Pulmonary artery endothelial cell (primary cell): ENCODE data around the gene CAMTA2. TPM values are rescaled to one million over a fixed set of nuclear protein-coding genes. Genes with fewer than 3 reads are reported as not detected.
A peak's percentile ranks its signal among the peaks of the same experiment; 100 is the strongest.
"Not testable (repeated sequence)": the region's sequence is repeated elsewhere in the genome, so short reads cannot be mapped to it uniquely, and the experiment has no call there.

Source experiments
- DNase-seq: peaks from one replicate; pipeline ENCODE4 v3.0.0-alpha.2; 2011; ENCODE audit warnings: low read depth, low spot score
- total RNA-seq: library from RNA; depleted of rRNA; stranded (reverse); fragments of >200 nt; gene quantifications from 2 replicates; pipeline ENCODE4 v1.2.3, GENCODE V29; 2014

The CAMTA2 gene, protein sequence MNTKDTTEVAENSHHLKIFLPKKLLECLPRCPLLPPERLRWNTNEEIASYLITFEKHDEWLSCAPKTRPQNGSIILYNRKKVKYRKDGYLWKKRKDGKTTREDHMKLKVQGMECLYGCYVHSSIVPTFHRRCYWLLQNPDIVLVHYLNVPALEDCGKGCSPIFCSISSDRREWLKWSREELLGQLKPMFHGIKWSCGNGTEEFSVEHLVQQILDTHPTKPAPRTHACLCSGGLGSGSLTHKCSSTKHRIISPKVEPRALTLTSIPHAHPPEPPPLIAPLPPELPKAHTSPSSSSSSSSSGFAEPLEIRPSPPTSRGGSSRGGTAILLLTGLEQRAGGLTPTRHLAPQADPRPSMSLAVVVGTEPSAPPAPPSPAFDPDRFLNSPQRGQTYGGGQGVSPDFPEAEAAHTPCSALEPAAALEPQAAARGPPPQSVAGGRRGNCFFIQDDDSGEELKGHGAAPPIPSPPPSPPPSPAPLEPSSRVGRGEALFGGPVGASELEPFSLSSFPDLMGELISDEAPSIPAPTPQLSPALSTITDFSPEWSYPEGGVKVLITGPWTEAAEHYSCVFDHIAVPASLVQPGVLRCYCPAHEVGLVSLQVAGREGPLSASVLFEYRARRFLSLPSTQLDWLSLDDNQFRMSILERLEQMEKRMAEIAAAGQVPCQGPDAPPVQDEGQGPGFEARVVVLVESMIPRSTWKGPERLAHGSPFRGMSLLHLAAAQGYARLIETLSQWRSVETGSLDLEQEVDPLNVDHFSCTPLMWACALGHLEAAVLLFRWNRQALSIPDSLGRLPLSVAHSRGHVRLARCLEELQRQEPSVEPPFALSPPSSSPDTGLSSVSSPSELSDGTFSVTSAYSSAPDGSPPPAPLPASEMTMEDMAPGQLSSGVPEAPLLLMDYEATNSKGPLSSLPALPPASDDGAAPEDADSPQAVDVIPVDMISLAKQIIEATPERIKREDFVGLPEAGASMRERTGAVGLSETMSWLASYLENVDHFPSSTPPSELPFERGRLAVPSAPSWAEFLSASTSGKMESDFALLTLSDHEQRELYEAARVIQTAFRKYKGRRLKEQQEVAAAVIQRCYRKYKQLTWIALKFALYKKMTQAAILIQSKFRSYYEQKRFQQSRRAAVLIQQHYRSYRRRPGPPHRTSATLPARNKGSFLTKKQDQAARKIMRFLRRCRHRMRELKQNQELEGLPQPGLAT
- 4.3 and 4.5 TPM in 2 replicates for total RNA-seq

DNA sequence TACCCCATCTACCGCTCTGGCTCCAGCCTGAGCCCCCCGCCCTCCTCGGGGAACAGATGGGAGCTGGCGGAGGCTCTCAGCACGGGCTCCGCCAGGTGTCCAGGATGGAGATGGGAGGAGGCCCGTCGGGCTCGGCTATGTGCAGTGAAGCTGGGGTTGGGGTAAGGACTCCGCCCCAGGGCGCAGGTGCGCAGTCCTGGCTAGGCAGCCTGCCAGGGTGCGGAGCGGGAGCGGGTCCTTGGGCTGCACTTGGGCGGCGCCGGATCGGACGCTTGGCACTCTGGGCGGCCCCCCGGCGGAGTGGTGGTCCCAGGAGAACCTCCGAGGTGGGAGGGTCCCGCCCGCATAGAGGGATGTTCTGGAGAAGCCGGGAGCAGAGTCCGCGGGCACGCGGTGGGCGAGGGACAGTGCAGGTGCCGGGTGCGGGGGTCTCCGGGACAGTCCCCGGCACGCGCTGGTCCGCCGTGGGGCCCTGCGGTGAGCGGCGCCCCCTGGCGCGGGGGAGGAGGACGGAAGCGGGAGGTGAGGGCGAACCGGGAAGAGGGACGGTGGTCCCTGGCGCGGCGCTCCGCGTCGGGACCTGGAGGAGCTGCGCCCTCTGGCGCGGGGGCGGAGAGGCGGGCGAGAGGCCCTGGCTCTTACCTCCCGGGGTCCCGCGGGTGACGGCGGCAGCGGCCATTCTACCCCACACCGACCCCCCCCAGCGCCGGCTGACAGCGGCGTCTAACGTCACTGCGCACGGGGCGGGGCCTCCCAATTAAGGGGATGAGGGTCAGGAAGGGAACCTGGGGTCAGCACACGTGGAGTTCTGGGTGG, at the start of gene CAMTA2:
TSS of gene CAMTA2 (minus strand) at position 725 of the 816 bp plus-strand sequence. CDS start 1,453 bp downstream, outside the sequence.
- no peak for DNase-seq

DNA sequence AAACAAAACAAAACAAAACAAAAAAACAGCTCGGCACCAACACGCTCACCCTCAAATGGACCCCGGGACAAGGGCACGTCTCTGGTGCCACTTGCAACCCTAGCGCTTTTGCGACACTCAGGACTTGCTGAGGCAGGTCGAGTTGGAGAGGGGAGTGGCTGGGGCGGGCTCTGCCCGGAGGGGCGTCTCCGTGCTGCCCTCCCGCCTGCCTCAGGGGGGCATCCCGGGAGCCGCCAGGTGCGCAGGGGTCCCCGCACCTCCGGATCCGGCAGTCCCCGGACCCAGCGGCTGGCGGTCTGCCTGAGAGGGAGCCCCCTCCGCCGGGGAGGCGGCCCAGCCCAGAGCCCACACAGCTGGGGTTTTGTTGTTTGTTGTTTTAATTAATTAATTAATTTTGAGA, 47.8 kb upstream of the CAMTA2 start, which contains the start of gene SLC52A1:
TSS of gene SLC52A1 (minus strand) at position 112 of the 400 bp plus-strand sequence. CDS start 820 bp downstream, outside the sequence.
- DNase-seq, result no peak

DNA sequence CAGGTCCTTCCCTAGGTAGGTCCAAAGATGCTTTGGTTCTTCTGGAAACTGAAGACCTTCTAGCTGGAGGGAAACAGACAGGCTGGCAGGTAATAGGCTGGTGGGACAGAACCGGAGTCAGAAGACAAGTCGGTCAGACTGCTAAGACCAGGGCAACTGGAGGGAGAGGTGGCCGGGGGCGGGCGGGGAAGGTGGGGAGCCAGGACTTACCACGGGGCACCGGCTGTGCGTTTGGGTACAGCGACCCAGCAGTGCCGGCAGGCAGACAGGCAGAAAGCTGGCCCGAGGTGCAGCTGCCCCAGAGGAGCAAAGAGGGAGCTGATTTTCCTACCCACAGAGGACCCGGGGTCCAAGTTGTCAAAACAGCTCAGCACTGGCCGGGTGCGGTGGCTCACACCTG, 47.2 kb upstream of the CAMTA2 start:
- DNase-seq, result no peak

DNA sequence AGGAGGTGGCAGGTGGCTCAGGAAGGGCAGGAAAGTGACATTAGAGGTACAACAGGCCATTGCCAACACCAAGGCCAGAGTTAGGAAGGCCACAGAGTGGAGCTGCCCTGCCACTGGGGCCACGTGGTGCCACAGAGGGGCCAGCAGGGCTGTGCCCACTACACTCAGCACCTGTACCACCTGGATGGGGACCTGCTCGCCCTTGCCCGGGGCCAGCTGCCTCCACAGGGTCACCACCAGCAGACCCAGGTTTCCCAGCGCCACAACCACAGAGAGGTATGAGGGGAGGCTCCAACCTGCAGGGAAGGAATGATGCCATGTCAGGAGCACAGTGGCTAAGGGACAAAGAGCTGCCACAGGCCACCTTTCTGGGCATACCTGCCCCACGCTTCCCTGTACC, 46.6 kb upstream of the CAMTA2 start:
- no peak for DNase-seq

DNA sequence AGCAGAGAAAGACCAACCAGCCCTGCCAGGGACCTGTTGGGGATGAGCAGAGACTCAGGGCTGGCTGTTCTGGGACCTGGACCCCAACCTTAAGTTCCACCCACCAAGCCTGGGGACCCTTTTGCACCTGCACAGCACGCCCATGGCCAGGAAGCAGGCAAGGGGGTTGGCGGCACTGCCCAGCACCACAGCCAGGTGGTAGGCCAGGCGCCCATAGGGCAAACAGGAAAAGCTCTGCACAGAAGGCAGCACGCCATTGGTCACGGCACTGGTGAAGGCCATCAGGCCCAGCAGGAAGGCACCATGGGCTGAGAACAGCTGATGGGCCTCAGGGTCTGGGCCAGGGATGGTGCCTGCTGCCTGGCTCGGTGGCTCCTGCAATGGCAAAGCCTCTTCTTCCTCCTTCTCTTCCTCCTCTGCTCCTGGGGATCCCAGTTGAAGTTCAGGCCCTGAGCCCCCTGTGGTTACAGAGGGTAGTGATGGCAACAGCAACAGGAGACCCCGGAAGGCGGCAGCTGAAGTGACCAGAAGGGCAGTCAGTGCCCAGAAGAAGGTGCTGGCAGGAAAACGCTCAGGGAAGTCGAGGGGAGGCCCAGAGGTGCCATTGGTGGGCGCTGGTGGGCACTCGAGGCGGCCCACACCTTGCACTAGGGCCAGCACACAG, 46.0 kb upstream of the CAMTA2 start:
- no peak for DNase-seq

DNA sequence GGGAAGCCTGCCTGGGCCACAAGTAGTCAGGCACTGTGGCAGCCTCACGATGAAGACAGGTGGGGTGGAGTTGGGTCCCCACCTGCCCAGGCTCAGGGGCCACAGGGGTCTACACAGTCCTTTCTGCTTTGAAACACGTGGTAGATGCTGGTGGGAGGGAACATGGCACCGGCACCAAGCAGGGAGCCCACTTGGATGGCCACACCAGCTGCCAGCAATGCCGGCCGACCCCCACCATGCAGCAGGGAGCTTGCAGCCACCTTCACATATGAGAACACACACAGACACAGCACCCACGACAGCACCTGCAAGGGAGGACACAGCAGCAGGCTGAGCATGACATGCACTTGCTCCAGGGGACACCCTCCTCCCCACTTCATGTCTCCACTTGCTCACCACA, 45.4 kb upstream of the CAMTA2 start:
- no peak for DNase-seq

DNA sequence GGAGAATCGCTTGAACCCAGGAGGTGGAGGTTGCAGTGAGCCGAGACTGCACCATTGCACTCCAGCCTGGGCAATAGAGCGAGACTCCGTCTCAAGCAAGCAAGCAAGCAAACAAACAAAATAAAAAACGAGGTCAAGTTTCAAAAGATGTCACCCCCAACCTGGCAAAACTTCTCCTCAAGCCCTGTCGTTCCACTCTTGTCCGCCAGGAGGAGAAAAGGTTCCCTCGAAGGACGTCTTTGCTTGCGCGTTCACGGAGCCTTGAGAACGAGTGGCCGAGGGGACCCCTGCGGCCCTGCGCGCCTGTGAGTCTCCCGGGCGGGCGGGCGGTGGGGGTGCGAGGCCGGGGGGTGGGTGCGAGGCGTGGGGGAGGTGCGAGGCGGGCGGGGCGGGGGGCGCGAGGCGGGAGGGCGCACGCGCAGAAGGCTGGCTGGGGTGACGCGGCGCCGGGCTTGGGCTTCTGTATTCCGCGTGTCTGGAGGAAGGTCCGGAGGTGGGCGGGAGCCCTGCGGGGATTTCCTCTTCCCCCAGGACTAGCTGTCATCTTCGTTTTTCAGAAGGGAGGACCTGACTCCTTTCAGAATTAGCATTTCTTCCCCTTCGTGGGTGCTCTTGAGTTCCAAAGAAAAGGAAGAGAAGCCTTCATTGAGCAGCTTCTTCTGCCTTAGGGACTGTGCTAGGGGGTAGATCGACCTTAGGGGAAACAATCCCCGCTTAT, 44.0 kb upstream of the CAMTA2 start:
- peak; percentile 17 for DNase-seq

DNA sequence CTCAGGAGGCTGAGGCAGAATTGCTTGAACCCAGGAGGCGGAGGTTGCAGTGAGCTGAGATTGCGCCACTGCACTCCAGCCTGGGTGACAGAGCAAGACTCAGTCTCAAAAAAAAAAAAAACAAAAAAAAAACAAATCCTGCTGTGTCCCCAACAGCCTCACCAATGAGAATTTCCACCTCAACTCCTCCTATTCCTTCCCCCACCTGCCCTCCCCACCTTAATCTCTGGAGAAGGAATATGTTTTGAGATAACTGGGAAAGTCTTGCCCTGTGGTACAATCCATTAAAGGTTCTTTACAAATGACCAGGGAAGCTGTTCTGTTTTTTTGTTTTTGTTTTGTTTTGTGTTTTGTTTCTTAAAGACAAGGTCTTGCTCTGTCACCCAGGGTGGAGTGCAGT, 42.7 kb upstream of the CAMTA2 start:
- DNase-seq, result not testable (repeated sequence)

DNA sequence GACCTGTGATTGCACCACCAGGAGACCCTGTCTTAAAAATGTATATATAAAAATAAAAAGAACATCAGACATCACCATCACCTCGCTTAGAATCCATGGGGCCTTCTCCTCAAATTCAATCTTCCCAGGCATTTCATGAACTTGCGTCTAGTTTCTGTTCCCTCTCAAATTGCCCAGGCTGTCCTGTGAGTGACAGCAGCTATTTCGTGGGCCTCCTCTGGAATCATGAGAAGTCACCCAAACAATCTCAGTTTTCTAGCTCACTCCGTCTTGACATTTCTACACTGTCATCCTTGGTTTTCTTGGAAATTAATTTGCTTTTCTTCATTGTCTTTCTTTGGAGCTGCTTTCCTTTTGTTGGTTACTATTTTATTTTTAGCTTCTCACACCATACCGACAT, 40.4 kb upstream of the CAMTA2 start:
- no peak for DNase-seq

DNA sequence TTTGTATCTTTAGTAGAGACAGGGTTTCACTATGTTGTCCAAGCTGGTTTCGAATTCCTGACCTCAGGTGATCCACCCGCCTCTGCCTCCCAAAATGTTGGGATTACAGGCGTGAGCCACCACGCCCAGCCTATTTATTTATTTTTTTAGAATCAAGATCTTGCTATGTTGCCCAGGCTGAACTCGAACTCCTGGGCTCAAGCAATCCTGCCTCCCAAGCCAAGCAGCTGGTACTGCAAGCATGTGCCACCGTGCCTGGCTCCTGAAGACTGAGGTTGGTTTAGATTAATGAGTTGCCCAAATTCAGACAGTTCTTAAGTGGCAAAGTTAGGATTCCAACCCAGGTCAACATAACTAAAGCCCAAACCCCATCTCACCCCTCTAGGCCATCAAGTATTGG, 39.8 kb upstream of the CAMTA2 start:
- DNase-seq, result no peak

DNA sequence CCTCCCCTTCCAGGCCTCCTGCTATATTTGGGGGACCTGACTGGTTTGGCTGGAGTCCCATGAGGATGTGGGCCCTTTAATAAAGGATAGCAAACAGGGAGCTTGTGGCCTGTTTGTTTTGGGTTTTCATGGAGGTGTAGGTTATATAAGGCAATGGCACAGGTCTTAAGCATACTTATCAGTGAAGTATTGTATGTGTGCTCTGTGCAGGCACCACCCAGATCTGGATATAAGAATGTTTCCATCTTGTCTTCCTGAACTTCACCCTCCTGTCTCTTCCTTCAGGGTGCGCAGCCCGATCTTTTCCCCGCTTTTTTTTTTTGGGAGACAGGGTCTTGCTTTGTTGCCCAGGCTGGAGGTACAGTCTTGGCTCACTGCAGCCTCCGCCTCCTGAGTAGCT, 37.1 kb upstream of the CAMTA2 start:
- DNase-seq, result no peak

DNA sequence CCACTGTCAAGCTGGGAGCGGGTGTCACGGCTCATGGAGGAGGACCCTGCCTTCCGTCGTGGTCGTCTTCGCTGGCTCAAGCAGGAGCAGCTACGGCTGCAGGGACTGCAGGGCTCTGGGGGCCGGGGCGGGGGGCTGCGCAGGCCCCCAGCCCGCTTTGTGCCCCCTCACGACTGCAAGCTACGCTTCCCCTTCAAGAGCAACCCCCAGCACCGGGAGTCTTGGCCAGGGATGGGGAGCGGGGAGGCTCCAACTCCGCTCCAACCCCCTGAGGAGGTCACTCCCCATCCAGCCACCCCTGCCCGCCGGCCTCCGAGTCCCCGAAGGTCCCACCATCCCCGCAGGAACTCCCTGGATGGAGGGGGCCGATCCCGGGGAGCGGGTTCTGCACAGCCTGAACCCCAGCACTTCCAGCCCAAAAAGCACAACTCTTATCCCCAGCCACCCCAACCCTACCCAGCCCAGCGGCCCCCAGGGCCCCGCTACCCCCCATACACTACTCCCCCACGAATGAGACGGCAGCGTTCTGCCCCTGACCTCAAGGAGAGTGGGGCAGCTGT, 36.2 kb upstream of the CAMTA2 start:
- no peak for DNase-seq

DNA sequence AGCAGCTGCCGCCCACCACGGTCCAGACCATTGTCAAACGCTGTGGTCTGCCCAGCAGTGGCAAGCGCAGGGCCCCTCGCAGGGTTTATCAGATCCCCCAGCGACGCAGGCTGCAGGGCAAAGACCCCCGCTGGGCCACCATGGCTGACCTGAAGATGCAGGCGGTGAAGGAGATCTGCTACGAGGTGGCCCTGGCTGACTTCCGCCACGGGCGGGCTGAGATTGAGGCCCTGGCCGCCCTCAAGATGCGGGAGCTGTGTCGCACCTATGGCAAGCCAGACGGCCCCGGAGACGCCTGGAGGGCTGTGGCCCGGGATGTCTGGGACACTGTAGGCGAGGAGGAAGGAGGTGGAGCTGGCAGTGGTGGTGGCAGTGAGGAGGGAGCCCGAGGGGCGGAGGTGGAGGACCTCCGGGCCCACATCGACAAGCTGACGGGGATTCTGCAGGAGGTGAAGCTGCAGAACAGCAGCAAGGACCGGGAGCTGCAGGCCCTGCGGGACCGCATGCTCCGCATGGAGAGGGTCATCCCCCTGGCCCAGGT, 34.8 kb upstream of the CAMTA2 start:
- no peak for DNase-seq

DNA sequence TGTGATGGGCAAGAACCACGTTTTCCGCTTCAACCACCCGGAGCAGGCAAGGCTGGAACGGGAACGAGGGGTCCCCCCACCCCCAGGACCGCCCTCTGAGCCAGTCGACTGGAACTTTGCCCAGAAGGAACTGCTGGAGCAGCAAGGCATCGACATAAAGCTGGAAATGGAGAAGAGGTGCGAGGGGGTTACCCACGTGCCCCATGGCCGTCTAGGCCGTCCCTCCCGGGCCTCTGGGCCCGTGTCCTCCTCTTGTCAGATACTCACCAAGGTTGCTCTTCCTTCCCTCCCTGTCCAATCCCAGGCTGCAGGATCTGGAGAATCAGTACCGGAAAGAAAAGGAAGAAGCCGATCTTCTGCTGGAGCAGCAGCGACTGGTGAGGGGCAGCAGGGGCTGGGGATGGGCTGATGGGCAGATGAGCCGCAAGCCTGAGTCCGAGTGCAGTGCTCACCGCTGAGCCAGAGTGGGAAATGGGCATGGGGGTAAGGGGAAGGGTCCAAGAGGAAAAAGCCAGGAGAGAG, 33.1 kb upstream of the CAMTA2 start:
- no peak for DNase-seq

DNA sequence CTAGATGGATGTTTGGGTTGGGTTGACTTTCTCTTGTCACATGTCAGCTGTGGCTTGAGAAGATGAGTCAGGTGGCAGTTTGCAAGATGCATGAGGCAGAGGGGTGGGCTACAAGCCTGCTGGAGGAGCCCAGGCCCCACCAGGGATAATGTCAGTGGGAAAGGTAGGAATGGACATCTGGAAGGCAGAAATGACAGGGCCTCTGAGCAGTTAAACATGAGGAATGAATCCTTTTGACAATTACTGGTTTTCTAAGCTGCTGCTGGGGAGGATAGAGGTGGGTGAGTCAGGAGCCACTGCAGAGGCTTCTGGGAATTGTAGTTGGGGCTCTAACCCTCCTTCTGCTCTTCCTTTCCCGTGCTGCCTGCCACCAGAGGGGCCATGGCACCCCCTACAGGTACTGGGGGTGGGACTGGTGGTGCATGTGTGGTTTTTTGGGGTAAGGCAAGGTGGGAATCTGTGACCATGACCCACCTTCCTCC, 32.0 kb upstream of the CAMTA2 start:
- DNase-seq, result no peak

DNA sequence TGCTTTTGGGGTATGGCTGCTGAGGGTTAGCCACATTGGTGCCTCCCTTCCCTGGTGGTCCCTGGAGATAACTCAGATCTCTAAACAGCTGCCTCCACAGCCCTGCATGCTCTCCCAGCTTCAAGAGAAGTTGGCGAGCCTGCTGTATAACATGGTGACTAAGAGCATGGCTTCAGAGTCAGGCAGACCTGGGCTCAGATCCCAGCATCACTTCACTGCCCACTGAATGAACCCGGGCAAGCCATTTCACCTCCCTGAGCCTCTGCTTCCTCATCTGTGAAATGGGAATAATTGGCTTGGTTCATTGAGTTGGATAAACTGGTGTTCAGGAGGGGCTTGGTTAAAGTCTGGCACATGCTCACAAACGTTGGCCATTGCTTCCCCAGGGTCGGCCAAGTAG, 26.9 kb upstream of the CAMTA2 start:
- no peak for DNase-seq

DNA sequence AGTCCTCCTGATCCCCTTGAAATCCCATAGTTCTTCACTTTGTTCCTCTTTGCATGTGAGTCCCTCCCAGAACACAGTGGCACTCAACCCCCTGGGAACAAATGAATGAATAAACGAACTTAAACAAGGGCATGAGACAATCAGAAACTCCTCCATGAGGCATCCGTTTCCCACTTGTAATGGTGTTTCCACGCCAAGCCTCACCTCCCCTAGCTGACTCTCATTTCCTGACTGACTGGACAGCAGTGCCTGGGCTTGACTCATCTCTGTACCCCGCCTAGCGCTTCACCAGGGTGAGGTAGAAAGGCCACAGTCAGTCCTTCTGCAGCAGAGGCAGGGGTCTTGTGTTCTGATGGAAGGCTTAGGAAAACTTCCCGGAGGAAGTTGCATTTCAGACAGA, 24.5 kb upstream of the CAMTA2 start:
- DNase-seq, result peak; percentile 19

DNA sequence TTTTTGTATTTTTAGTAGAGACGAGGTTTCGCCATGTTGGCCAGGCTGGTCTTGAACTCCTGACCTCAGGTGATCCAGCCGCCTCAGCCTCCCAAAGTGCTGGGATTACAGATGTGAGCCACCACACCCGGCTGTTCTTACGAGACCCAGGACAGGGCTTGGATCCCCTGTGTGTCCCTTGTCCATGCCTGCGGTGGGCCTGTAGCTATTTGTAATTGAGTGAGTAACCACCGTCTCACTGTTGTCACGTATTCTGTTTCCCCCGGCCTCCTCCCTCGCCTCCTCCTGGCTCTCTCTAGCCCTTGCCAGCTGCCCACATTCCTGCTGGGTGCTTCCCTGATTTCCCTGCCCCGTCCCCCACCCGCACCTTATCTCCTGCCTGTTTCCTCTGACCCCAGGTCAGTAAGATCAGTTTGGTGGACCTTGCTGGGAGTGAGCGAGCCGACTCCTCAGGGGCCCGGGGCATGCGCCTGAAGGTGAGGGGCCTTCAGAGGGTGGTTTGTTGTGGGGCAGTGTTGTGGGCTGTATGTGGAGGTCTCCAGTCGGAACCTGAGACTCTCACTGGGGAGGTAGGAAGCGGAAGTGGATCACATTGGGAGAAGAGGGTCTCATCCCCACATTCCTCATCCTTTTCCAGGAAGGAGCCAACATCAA, 15.9 kb upstream of the CAMTA2 start:
- no peak for DNase-seq
